Ishikawa (cell line): Measurements from ENCODE around the gene THSD7A.

Source experiments
- CEBPB ChIP-seq: IDR thresholded peaks from 2 replicates; pipeline ENCODE4 v1.6.1; 2012
- CREB1 ChIP-seq: IDR thresholded peaks from 2 replicates; pipeline ENCODE4 v1.6.1; 2012; ENCODE audit warnings: low read depth
- EGR1 ChIP-seq: IDR thresholded peaks from 2 replicates; pipeline ENCODE4 v1.6.1; 2012
- EP300 ChIP-seq: IDR thresholded peaks from 2 replicates; pipeline ENCODE4 v1.6.1; 2012; ENCODE audit warnings: borderline replicate concordance
- FOXM1 ChIP-seq: IDR thresholded peaks from 2 replicates; pipeline ENCODE4 v1.6.1; 2012; ENCODE audit warnings: low read depth, borderline replicate concordance
- MAX ChIP-seq: IDR thresholded peaks from 2 replicates; pipeline ENCODE4 v1.6.1; 2012
- NFIC ChIP-seq: IDR thresholded peaks from 2 replicates; pipeline ENCODE4 v1.6.1; 2012
- RAD21 ChIP-seq: IDR thresholded peaks from 2 replicates; pipeline ENCODE4 v1.6.1; 2012; ENCODE audit warnings: low read depth
- TAF1 ChIP-seq: IDR thresholded peaks from 2 replicates; pipeline ENCODE4 v1.6.1; 2012; ENCODE audit warnings: low read depth, mild to moderate bottlenecking
- TCF12 ChIP-seq: IDR thresholded peaks from 2 replicates; pipeline ENCODE4 v1.6.1; 2012; ENCODE audit warnings: low read depth
- TEAD4 ChIP-seq: IDR thresholded peaks from 2 replicates; pipeline ENCODE4 v1.6.1; 2012
- USF1 ChIP-seq: IDR thresholded peaks from 2 replicates; pipeline ENCODE4 v1.6.1; 2012
- YY1 ChIP-seq: IDR thresholded peaks from 2 replicates; pipeline ENCODE4 v1.6.1; 2012; ENCODE audit warnings: low read depth
- ZBTB7A ChIP-seq: IDR thresholded peaks from 2 replicates; pipeline ENCODE4 v1.6.1; 2012; ENCODE audit warnings: low read depth
- TF ChIP-seq, protein P1 (sequence below): IDR thresholded peaks from 2 replicates; pipeline ENCODE4 v1.6.1; 2012; ENCODE audit warnings: low read depth, mild to moderate bottlenecking

THSD7A gene

GRCh38 chr7:11480143-11480542 lies 351.9 kb downstream of the THSD7A start:
- TF ChIP-seq TCF12 (no peak), MAX (no peak), RAD21 (no peak), EGR1 (no peak), FOXM1 (no peak), EP300 (no peak), USF1 (no peak), TEAD4 (no peak), CEBPB (no peak), YY1 (no peak), NFIC (no peak), ZBTB7A (no peak), TAF1 (no peak)
- TF ChIP-seq, protein P1, sequence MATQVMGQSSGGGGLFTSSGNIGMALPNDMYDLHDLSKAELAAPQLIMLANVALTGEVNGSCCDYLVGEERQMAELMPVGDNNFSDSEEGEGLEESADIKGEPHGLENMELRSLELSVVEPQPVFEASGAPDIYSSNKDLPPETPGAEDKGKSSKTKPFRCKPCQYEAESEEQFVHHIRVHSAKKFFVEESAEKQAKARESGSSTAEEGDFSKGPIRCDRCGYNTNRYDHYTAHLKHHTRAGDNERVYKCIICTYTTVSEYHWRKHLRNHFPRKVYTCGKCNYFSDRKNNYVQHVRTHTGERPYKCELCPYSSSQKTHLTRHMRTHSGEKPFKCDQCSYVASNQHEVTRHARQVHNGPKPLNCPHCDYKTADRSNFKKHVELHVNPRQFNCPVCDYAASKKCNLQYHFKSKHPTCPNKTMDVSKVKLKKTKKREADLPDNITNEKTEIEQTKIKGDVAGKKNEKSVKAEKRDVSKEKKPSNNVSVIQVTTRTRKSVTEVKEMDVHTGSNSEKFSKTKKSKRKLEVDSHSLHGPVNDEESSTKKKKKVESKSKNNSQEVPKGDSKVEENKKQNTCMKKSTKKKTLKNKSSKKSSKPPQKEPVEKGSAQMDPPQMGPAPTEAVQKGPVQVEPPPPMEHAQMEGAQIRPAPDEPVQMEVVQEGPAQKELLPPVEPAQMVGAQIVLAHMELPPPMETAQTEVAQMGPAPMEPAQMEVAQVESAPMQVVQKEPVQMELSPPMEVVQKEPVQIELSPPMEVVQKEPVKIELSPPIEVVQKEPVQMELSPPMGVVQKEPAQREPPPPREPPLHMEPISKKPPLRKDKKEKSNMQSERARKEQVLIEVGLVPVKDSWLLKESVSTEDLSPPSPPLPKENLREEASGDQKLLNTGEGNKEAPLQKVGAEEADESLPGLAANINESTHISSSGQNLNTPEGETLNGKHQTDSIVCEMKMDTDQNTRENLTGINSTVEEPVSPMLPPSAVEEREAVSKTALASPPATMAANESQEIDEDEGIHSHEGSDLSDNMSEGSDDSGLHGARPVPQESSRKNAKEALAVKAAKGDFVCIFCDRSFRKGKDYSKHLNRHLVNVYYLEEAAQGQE = no peak

DNA sequence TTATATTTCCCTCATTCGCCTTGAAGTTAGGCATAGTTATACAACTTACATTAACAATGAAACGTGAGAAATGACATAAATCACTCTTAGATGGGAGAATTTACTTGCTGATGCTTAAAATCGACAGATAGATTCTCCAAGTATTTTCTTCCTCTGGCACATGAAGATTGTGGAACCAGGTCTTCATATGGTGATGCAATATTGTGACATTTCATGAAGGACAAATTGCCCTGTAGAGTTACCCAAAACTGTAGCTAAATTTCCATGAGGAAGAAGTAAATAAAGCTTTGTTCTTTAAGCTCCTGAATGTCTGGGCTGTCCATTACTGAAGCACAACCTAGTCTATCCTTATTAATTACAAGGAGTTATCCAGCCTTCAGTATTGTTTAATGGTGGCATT lies 353.1 kb downstream of the THSD7A start:
- TF ChIP-seq RAD21 = no peak
- TF ChIP-seq EP300 = no peak
- TF ChIP-seq NFIC = no peak
- TF ChIP-seq CREB1 = no peak
- no peak for TF ChIP-seq CEBPB
- TF ChIP-seq EGR1 = no peak
- TF ChIP-seq YY1 = no peak
- TF ChIP-seq TCF12 = no peak
- no peak for TF ChIP-seq TEAD4

DNA sequence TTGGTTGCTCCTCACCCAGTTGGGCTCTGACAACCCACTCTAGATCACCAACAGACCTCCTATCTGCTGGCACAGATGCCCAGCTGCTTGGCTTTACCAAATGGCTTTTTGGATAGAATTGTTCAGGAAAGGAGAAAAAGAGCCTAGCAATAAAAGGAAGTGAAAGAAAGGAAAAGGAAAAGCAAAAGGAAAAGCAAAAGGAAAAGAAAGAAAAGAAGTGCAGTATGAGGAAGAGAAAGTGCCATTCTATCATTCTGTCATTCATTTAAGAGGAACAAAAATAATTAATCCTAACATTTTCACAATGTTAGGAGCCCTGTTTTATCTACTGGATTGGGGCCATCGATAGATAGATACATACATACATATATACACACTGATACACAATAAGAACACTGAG lies 353.6 kb downstream of the THSD7A start:
- TF ChIP-seq RAD21 (no peak), USF1 (no peak), ZBTB7A (no peak), EGR1 (no peak), EP300 (no peak), FOXM1 (no peak), NFIC (no peak), TEAD4 (no peak), YY1 (no peak), CREB1 (no peak), TCF12 (no peak), CEBPB (no peak), MAX (no peak), TAF1 (no peak)
- TF ChIP-seq, protein P1 = no peak

- peak; percentile 18; the same call in 1 of the 2 replicates for TF ChIP-seq RAD21
- no peak for TF ChIP-seq NFIC
Measured at GRCh38 chr7:11474902-11475585, 357.0 kb downstream of the THSD7A start.

GRCh38 chr7:11473807-11474424 lies 358.1 kb downstream of the THSD7A start:
- no peak for TF ChIP-seq FOXM1
- no peak for TF ChIP-seq EP300
- TF ChIP-seq CREB1 = no peak

DNA sequence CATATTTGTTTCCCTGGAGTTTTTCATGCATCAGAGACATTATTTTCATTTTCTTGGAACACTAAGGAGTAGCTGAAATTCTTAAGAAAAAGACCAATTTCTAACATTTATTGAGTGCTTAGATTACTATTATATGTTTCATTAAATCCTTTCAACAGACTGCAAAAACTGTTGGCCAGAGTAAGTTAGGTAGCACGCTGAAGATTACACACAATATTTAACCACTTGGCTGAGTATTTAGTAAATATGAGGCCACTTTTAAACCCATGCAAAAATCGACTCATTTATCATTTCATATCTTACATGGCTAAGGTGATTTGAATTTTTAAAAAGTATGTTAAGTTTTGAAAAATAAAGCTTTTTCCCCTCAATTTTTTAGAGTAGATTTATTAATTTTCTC lies 358.8 kb downstream of the THSD7A start:
- TF ChIP-seq TEAD4 (no peak), USF1 (no peak), TCF12 (no peak), RAD21 (no peak), CREB1 (no peak), MAX (no peak), ZBTB7A (no peak), CEBPB (no peak), YY1 (no peak), FOXM1 (no peak), TAF1 (no peak), EP300 (no peak), NFIC (no peak)
- TF ChIP-seq, protein P1 = no peak
